HepG2 (cell line): ENCODE measurements around the gene ITPK1.

Experiments
- EHMT2 ChIP-seq: fragments of 200-600 bp; sonication (generic); IDR thresholded peaks from 2 replicates; pipeline ENCODE4 v1.7.0; 2017; ENCODE audit warnings: antibody characterized with exemption, low read depth, low read length, borderline replicate concordance
- KMT2A ChIP-seq: sonication (generic); formaldehyde crosslinking; IDR thresholded peaks from 2 replicates; pipeline ENCODE4 v1.4.0; 2020; ENCODE audit warnings: missing genetic modification reagents
- MED13 ChIP-seq: sonication (generic); formaldehyde crosslinking; IDR thresholded peaks from 2 replicates; pipeline ENCODE4 v1.5.0; 2020; ENCODE audit warnings: missing genetic modification reagents
- MEF2D ChIP-seq: sonication (generic); formaldehyde crosslinking; IDR thresholded peaks from 2 replicates; pipeline ENCODE4 v1.5.1; 2020; ENCODE audit warnings: mild to moderate bottlenecking, missing genetic modification reagents
- MIER2 ChIP-seq: IDR thresholded peaks from 2 replicates; pipeline ENCODE4 v1.6.1; 2016; ENCODE audit warnings: missing biosample characterization, missing genetic modification reagents
- RAD51 ChIP-seq: fragments of 450-650 bp; IDR thresholded peaks from 2 replicates; pipeline ENCODE4 v1.6.1; 2016; ENCODE audit warnings: borderline replicate concordance
- TCF7L2 ChIP-seq: IDR thresholded peaks from 2 replicates; pipeline ENCODE4 v1.6.1; 2011; ENCODE audit warnings: mild to moderate bottlenecking, low read depth, low read length, moderate library complexity
- TF ChIP-seq, protein P1 (sequence below): sonication (generic); formaldehyde crosslinking; IDR thresholded peaks from one replicate; pipeline ENCODE4 v1.5.1; 2020; ENCODE audit warnings: mild to moderate bottlenecking, missing genetic modification reagents; ENCODE audit errors: not compliant biosample characterization
- TF ChIP-seq, protein P2 (sequence below): sonication (generic); formaldehyde crosslinking; IDR thresholded peaks from 2 replicates; pipeline ENCODE4 v1.5.0; 2020; ENCODE audit warnings: mild to moderate bottlenecking, missing genetic modification reagents, moderate library complexity
- TF ChIP-seq, protein P3 (sequence below): sonication (generic); formaldehyde crosslinking; IDR thresholded peaks from 2 replicates; pipeline ENCODE4 v1.8.0; 2022; ENCODE audit warnings: missing genetic modification reagents, mild to moderate bottlenecking, inconsistent platforms, borderline replicate concordance
- TF ChIP-seq, protein P4 (sequence below), 2 experiments: IDR thresholded peaks; 2 replicates each; pipeline ENCODE4 v1.6.1; 2011 to 2012; ENCODE audit warnings: low read length in 2 of 2, borderline replicate concordance in 1 of 2, low read depth in 1 of 2, mild to moderate bottlenecking in 1 of 2, moderate library complexity in 1 of 2
- TF ChIP-seq, protein P5 (sequence below): IDR thresholded peaks from 2 replicates; pipeline ENCODE4 v1.6.1; 2016; ENCODE audit warnings: missing compliant biosample characterization, missing genetic modification reagents, borderline replicate concordance

DNA sequence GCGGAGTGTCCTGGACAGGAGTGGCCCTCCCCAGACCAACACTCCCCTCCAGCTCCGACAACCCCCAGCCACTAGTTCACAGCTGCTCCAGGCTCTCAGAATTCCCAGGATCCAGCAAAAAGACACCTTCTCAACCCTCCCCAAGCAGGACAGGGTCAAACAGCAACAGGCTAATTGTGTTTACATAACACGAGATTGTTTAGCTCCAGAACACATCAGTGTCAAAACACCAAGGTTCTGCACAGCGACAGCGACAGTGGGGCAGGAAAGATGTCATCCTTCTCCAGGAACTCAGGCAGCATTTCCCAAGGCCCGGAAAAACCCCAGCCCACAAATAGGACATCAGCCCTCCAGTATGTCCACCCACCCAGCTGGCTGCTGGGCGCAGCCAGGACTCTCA, 16.5 kb downstream of the ITPK1 start:
- no peak for TF ChIP-seq MEF2D (CRISPR knock-in tag)
- TF ChIP-seq, protein P1, sequence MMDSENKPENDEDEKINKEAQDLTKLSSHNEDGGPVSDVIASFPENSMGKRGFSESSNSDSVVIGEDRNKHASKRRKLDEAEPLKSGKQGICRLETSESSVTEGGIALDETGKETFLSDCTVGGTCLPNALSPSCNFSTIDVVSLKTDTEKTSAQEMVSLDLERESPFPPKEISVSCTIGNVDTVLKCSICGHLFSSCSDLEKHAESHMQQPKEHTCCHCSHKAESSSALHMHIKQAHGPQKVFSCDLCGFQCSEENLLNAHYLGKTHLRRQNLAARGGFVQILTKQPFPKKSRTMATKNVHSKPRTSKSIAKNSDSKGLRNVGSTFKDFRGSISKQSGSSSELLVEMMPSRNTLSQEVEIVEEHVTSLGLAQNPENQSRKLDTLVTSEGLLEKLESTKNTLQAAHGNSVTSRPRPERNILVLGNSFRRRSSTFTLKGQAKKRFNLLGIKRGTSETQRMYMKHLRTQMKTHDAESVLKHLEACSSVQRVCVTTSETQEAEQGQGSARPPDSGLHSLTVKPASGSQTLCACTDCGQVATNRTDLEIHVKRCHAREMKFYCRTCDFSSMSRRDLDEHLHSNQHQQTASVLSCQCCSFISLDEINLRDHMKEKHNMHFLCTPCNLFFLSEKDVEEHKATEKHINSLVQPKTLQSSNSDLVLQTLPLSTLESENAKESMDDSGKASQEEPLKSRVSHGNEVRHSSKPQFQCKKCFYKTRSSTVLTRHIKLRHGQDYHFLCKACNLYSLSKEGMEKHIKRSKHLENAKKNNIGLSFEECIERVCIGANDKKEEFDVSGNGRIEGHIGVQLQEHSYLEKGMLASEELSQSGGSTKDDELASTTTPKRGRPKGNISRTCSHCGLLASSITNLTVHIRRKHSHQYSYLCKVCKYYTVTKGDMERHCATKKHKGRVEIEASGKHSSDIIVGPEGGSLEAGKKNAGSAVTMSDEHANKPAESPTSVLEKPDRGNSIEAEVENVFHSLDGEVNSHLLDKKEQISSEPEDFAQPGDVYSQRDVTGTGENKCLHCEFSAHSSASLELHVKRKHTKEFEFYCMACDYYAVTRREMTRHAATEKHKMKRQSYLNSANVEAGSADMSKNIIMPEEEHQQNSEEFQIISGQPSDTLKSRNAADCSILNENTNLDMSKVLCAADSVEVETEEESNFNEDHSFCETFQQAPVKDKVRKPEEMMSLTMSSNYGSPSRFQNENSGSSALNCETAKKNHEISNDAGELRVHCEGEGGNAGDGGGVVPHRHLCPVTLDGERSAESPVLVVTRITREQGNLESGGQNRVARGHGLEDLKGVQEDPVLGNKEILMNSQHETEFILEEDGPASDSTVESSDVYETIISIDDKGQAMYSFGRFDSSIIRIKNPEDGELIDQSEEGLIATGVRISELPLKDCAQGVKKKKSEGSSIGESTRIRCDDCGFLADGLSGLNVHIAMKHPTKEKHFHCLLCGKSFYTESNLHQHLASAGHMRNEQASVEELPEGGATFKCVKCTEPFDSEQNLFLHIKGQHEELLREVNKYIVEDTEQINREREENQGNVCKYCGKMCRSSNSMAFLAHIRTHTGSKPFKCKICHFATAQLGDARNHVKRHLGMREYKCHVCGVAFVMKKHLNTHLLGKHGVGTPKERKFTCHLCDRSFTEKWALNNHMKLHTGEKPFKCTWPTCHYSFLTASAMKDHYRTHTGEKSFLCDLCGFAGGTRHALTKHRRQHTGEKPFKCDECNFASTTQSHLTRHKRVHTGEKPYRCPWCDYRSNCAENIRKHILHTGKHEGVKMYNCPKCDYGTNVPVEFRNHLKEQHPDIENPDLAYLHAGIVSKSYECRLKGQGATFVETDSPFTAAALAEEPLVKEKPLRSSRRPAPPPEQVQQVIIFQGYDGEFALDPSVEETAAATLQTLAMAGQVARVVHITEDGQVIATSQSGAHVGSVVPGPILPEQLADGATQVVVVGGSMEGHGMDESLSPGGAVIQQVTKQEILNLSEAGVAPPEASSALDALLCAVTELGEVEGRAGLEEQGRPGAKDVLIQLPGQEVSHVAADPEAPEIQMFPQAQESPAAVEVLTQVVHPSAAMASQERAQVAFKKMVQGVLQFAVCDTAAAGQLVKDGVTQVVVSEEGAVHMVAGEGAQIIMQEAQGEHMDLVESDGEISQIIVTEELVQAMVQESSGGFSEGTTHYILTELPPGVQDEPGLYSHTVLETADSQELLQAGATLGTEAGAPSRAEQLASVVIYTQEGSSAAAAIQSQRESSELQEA (CRISPR knock-in tag), result no peak
- TF ChIP-seq MED13, result no peak
- TF ChIP-seq TCF7L2, result no peak
- no peak for TF ChIP-seq KMT2A (CRISPR knock-in tag)
- TF ChIP-seq EHMT2, result no peak
- TF ChIP-seq, protein P2, sequence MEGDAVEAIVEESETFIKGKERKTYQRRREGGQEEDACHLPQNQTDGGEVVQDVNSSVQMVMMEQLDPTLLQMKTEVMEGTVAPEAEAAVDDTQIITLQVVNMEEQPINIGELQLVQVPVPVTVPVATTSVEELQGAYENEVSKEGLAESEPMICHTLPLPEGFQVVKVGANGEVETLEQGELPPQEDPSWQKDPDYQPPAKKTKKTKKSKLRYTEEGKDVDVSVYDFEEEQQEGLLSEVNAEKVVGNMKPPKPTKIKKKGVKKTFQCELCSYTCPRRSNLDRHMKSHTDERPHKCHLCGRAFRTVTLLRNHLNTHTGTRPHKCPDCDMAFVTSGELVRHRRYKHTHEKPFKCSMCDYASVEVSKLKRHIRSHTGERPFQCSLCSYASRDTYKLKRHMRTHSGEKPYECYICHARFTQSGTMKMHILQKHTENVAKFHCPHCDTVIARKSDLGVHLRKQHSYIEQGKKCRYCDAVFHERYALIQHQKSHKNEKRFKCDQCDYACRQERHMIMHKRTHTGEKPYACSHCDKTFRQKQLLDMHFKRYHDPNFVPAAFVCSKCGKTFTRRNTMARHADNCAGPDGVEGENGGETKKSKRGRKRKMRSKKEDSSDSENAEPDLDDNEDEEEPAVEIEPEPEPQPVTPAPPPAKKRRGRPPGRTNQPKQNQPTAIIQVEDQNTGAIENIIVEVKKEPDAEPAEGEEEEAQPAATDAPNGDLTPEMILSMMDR, result no peak
- no peak for TF ChIP-seq MIER2 (CRISPR knock-in tag)
- TF ChIP-seq, protein P3, sequence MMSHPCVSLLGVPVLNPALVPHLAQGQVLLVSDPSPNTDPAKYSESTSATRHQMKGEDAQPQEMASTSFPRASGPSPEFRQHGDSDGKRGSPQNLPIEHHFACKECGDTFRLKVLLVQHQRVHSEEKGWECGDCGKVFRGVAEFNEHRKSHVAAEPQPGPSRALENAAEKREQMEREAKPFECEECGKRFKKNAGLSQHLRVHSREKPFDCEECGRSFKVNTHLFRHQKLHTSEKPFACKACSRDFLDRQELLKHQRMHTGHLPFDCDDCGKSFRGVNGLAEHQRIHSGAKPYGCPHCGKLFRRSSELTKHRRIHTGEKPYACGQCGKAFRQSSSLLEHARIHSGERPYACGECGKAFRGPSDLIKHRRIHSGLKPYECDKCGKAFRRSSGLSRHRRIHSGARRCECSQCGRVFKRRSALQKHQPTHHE (CRISPR knock-in tag), result no peak
- TF ChIP-seq, protein P4, sequence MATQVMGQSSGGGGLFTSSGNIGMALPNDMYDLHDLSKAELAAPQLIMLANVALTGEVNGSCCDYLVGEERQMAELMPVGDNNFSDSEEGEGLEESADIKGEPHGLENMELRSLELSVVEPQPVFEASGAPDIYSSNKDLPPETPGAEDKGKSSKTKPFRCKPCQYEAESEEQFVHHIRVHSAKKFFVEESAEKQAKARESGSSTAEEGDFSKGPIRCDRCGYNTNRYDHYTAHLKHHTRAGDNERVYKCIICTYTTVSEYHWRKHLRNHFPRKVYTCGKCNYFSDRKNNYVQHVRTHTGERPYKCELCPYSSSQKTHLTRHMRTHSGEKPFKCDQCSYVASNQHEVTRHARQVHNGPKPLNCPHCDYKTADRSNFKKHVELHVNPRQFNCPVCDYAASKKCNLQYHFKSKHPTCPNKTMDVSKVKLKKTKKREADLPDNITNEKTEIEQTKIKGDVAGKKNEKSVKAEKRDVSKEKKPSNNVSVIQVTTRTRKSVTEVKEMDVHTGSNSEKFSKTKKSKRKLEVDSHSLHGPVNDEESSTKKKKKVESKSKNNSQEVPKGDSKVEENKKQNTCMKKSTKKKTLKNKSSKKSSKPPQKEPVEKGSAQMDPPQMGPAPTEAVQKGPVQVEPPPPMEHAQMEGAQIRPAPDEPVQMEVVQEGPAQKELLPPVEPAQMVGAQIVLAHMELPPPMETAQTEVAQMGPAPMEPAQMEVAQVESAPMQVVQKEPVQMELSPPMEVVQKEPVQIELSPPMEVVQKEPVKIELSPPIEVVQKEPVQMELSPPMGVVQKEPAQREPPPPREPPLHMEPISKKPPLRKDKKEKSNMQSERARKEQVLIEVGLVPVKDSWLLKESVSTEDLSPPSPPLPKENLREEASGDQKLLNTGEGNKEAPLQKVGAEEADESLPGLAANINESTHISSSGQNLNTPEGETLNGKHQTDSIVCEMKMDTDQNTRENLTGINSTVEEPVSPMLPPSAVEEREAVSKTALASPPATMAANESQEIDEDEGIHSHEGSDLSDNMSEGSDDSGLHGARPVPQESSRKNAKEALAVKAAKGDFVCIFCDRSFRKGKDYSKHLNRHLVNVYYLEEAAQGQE (IDR thresholded peaks at IDR 0.05; ENCODE audit: borderline replicate concordance in 1 of 2, low read depth in 1 of 2, low read length in 2 of 2), result no peak
- no peak for TF ChIP-seq RAD51
- TF ChIP-seq, protein P5, sequence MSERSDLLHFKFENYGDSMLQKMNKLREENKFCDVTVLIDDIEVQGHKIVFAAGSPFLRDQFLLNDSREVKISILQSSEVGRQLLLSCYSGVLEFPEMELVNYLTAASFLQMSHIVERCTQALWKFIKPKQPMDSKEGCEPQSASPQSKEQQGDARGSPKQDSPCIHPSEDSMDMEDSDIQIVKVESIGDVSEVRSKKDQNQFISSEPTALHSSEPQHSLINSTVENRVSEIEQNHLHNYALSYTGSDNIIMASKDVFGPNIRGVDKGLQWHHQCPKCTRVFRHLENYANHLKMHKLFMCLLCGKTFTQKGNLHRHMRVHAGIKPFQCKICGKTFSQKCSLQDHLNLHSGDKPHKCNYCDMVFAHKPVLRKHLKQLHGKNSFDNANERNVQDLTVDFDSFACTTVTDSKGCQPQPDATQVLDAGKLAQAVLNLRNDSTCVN (CRISPR knock-in tag), result no peak
